ENCODE data around the gene DNAH6.

The DNAH6 gene

DNA sequence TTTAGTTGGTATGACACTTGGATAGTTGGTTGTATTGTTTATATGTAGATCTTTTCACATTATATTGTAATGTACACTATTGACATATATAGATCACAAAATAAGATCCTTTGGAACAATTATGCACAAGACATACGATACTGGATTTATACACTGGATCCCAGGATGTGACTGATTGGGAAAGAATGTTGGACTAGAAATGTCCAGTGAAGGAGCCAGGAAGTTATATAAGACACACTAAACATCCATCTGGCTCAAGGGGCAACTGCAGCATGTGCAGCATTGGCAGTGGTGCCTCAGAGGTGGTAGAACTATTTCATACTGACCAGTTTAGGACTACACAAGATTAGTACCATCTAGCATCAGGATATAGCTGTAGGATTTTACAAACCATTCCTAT is 259.7 kb downstream of the DNAH6 start:
- Histone ChIP-seq H3K9me3 (ENCODE audit: control insufficient read depth, low read length) (no peaks in the 10 kb centered on the region), H3K4me3 (ENCODE audit: low read depth, low read length) (no peak overlapping the region), H3K79me2 (no peaks in the 10 kb centered on the region), H2AFZ (no peak overlapping the region), H3K36me3 (ENCODE audit: control insufficient read depth, insufficient read depth, low read length) (no peaks in the 10 kb centered on the region), H3K4me1 (no peaks in the 10 kb centered on the region), H3K4me2 (ENCODE audit: low read length) (no peak overlapping the region), H3K27ac (no peak overlapping the region), H3K27me3 (ENCODE audit: control insufficient read depth, insufficient read depth, low read length) (no peaks in the 10 kb centered on the region), H3K9ac (no peak overlapping the region)
- no peak for TF ChIP-seq CTCF (IDR thresholded peaks at IDR 0.05)

- Histone ChIP-seq H3K4me2 (ENCODE audit: low read length) (no peak overlapping the region), H3K9me3 (ENCODE audit: control insufficient read depth, low read length) (no peaks in the 10 kb centered on the region), H3K36me3 (ENCODE audit: control insufficient read depth, insufficient read depth, low read length) (no peaks in the 10 kb centered on the region), H3K27me3 (ENCODE audit: control insufficient read depth, insufficient read depth, low read length) (no peaks in the 10 kb centered on the region), H3K4me3 (ENCODE audit: low read depth, low read length) (no peak overlapping the region), H3K9ac (no peak overlapping the region), H3K4me1 (no peaks in the 10 kb centered on the region), H3K79me2 (no peaks in the 10 kb centered on the region), H3K27ac (no peak overlapping the region), H2AFZ (no peak overlapping the region)
- no peak for TF ChIP-seq CTCF (IDR thresholded peaks at IDR 0.05)
These were observed 262.8 kb downstream of the DNAH6 start for GRCh38 chr2:84778911-84779690.

- no peak overlapping the region for H2AFZ ChIP-seq
- TF ChIP-seq CTCF (IDR thresholded peaks at IDR 0.05), result no peak
These were observed 263.5 kb downstream of the DNAH6 start for GRCh38 chr2:84779781-84780180.

DNA sequence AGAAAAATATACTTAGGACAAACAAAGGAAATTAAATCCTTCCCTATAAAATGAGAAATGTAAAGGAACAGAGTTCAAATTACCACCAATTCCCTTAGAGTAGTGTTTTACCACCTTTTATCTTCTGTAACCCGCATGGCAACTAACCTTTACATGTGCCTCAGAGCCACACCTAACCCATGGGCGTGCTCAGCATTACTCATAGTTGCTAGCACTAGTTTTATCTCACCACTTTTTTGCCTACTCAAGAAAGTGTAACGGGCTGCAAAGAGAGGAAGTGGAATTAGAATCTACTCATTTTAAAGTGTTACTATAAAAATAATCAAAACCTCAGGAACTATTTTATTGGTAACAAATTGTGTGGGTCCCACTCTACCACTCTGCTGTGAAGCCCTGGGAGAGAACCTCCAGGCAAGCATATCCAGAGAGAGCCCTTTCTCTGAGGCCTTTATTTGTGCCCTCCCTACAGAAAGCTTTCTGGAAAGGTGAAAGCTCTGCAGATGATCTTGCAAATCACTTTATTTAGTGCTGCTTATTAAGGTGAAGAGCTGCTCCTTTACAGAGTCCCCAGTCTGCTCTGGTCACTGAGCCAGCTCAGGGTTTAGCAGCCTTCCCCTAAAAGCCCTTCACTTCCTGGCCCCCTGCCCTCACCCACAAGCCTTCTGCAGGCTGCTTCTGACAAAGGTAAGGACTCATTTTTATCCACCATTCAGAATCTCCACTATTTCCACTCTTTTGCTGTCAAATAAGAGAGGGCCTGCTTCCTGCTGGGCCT is 265.8 kb downstream of the DNAH6 start:
- H3K27me3 ChIP-seq (ENCODE audit: control insufficient read depth, insufficient read depth, low read length), result no peaks in the 10 kb centered on the region
- H3K27ac ChIP-seq, result no peak overlapping the region
- H3K4me3 ChIP-seq (ENCODE audit: low read depth, low read length), result no peak overlapping the region
- H3K9ac ChIP-seq, result no peak overlapping the region
- H3K79me2 ChIP-seq, result no peaks in the 10 kb centered on the region
- H3K9me3 ChIP-seq (ENCODE audit: control insufficient read depth, low read length), result no peaks in the 10 kb centered on the region
- H2AFZ ChIP-seq, result no peak overlapping the region
- H3K4me1 ChIP-seq, result no peaks in the 10 kb centered on the region
- no peak for TF ChIP-seq CTCF (IDR thresholded peaks at IDR 0.05)
- no peaks in the 10 kb centered on the region for H3K36me3 ChIP-seq (ENCODE audit: control insufficient read depth, insufficient read depth, low read length)
- no peak overlapping the region for H3K4me2 ChIP-seq (ENCODE audit: low read length)

More at GRCh38 chr2:84779781-84780180, 263.5 kb downstream of the DNAH6 start:
- H3K9me3 ChIP-seq (ENCODE audit: control insufficient read depth, low read length), result no peaks in the 10 kb centered on the region
- H3K27me3 ChIP-seq (ENCODE audit: control insufficient read depth, insufficient read depth, low read length), result no peaks in the 10 kb centered on the region
- no peak overlapping the region for H3K4me2 ChIP-seq (ENCODE audit: low read length)
- no peaks in the 10 kb centered on the region for H3K4me1 ChIP-seq
- H3K4me3 ChIP-seq (ENCODE audit: low read depth, low read length), result no peak overlapping the region
- H3K9ac ChIP-seq, result no peak overlapping the region
- no peaks in the 10 kb centered on the region for H3K36me3 ChIP-seq (ENCODE audit: control insufficient read depth, insufficient read depth, low read length)
- no peaks in the 10 kb centered on the region for H3K79me2 ChIP-seq
- H3K27ac ChIP-seq, result no peak overlapping the region

Measured in parathyroid adenoma (tissue), 2 donors.